Measurements from ENCODE around the gene DAZAP1. TPM values are rescaled to one million over a fixed set of nuclear protein-coding genes. Genes with fewer than 3 reads are reported as not detected.

DAZAP1 gene
- polyA plus RNA-seq, 1 of the 3 experiments (the other 2 are of a cell fraction): 54.3 TPM

- Histone ChIP-seq H3K36me3 (replicated peaks in 1 of 2; ENCODE audit: control insufficient read depth in 1 of 2, insufficient read depth in 2 of 2, low read length in 1 of 2) (peaks cover 7 to 12% of the 10 kb centered on the region in 2 experiments), H3K9me2 (no peaks in the 10 kb centered on the region), H3K4me3 (ENCODE audit: low read depth in 2 of 2, low read length in 1 of 2) (peak within 1 kb of the TSS; percentile 60 to 84), H3K4me2 (peak within 1 kb of the TSS; percentile 96), H3K79me2 (ENCODE audit: insufficient read depth) (peaks cover 44% of the 10 kb centered on the region), H3K4me1 (ENCODE audit: control insufficient read depth in 1 of 2, insufficient read depth in 2 of 2, low read depth in 1 of 2, low read length in 1 of 2) (peaks cover 3 to 4% of the 10 kb centered on the region in 2 experiments; a peak in 1 of 4 replicates), H2AFZ (ENCODE audit: low read depth) (peak within 1 kb of the TSS; percentile 61; the same call in 1 of the 2 replicates), H3K27ac (ENCODE audit: low read depth in 2 of 2, low read length in 1 of 2) (peak within 1 kb of the TSS; percentile 51 to 92), H4K20me1 (ENCODE audit: insufficient read depth) (peaks cover 20% of the 10 kb centered on the region), H3F3A (replicated peaks; ENCODE audit: insufficient read depth) (peaks cover 4% of the 10 kb centered on the region), H3K9ac (peak within 1 kb of the TSS; percentile 80), H3K9me3 (no peaks in the 10 kb centered on the region), H3K27me3 (ENCODE audit: insufficient read depth) (no peaks in the 10 kb centered on the region)
- ChIA-PET CTCF (no interaction called here), POLR2A (interaction anchor here (1.0 kb wide), 1 partner anchor 11 kb away, joined by 4 read pairs; no protein-coding TSS in a partner anchor)
- WGBS (ENCODE audit: low lambda C conversion rate): 3% methylated on average over 11 of the region's 71 CpGs
- peak; percentile 98 for DNase-seq
- no peak for TF ChIP-seq ZBTB33 (IDR thresholded peaks at IDR 0.05; ENCODE audit: borderline replicate concordance, low read depth)
- no peak for TF ChIP-seq RFX5 (IDR thresholded peaks at IDR 0.05; ENCODE audit: low read length)
- TF ChIP-seq RAD21 (IDR thresholded peaks at IDR 0.05; ENCODE audit: low read length): no peak
- peak; percentile 8; the same call in 1 of the 2 replicates for TF ChIP-seq REST (IDR thresholded peaks at IDR 0.05; ENCODE audit: low read depth, low read length)
- peak; percentile 91 for TF ChIP-seq ELF1 (IDR thresholded peaks at IDR 0.05)
- no peak for TF ChIP-seq TCF12 (IDR thresholded peaks at IDR 0.05)
- peak; percentile 88 for TF ChIP-seq GABPA (IDR thresholded peaks at IDR 0.05; ENCODE audit: low read depth)
- TF ChIP-seq FOXM1 (IDR thresholded peaks at IDR 0.05; ENCODE audit: low read depth): no peak
- no peak for TF ChIP-seq MEF2A (IDR thresholded peaks at IDR 0.05; ENCODE audit: borderline replicate concordance, low read depth)
- TF ChIP-seq TAF1 (IDR thresholded peaks at IDR 0.05; ENCODE audit: borderline replicate concordance, low read depth, low read length): peak; percentile 47; the same call in 1 of the 2 replicates
- TF ChIP-seq MXI1 (IDR thresholded peaks at IDR 0.05; ENCODE audit: low read depth, low read length): 0 out of 2 replicates have a peak, but pooled peaks have one; percentile 35
- peak; percentile 96 for TF ChIP-seq USF1 (IDR thresholded peaks at IDR 0.05; ENCODE audit: borderline replicate concordance, low read depth)
- TF ChIP-seq, protein P1, sequence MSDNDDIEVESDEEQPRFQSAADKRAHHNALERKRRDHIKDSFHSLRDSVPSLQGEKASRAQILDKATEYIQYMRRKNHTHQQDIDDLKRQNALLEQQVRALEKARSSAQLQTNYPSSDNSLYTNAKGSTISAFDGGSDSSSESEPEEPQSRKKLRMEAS (IDR thresholded peaks at IDR 0.05; ENCODE audit: low read depth): peak; percentile 92
- peak; percentile 61 for TF ChIP-seq POLR2AphosphoS5 (IDR thresholded peaks at IDR 0.05; ENCODE audit: low read depth, low read length)
- no peak for TF ChIP-seq NFIC (IDR thresholded peaks at IDR 0.05; ENCODE audit: borderline replicate concordance)
- peak; percentile 50; the same call in 1 of the 2 replicates for TF ChIP-seq SIN3A (IDR thresholded peaks at IDR 0.05; ENCODE audit: borderline replicate concordance, low read depth, low read length)
- TF ChIP-seq, protein P2, sequence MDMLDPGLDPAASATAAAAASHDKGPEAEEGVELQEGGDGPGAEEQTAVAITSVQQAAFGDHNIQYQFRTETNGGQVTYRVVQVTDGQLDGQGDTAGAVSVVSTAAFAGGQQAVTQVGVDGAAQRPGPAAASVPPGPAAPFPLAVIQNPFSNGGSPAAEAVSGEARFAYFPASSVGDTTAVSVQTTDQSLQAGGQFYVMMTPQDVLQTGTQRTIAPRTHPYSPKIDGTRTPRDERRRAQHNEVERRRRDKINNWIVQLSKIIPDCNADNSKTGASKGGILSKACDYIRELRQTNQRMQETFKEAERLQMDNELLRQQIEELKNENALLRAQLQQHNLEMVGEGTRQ (IDR thresholded peaks at IDR 0.05; ENCODE audit: borderline replicate concordance, low read depth, low read length): peak; percentile 62; the same call in 1 of the 2 replicates
- peak; percentile 95 for TF ChIP-seq PBX3 (IDR thresholded peaks at IDR 0.05)
Measured at GRCh38 chr19:1478934-1479707, 71.7 kb downstream of the DAZAP1 start, which contains the start of gene C19orf25. TSS of gene C19orf25 (minus strand) at chr19:1479215. CDS start at chr19:1478903, 312 bp downstream.

Data from SK-N-SH (cell line).